ENCODE data around the gene GGT1.

DNA sequence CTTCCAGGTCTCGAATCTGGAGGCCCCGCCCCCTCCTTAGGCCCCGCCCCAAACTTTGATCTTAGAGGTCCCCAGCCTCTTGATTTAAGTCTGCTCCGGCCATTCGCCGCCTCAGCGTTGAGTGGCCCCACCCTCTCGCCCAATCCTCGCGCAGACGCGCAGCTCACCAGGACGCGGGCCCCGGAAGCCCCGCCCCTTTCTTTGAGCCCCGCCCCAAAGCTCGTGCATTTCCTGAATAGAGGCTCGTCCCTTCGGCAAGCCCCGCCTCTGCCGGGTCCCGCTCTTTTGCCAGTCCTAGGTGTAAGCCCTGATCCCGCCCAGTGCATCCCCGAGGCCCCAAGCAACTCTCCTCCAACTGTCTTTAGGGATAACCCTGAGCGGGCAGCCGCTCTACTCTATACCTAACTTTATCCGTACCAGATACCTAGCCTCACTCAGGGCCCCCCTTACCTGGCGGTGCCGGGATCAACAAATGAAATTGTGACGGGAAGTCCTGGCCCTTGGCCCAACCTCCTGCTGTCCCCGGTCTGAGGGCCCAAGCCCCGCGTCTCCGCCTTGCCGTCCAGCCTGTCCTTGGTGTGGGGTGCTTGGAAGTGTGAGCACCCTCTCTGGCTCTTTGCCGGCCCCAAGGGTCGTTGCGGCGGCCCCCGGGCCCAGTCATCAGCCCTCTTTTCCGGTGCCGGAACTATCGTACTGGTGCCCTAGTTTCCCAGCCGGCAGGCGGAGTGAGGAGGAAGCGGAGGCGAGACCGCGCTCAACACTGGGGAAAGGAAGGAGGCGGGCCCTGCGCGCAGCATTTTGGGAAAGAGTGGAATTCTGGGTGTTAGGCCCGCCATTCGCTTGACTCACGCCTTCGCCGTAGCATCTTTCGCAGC lies 47.6 kb upstream of the GGT1 start, which contains the start of gene SNRPD3:
- TF ChIP-seq GATA2 (IDR thresholded peaks at IDR 0.05; ENCODE audit: low read depth, low read length) (no peak), GATA3 (IDR thresholded peaks at IDR 0.05; ENCODE audit: low read depth, low read length) (no peak)

Data from SH-SY5Y (cell line).